KBM-7 (cell line): ENCODE data around the gene ZNF232.
"Not testable (repeated sequence)": the region's sequence is repeated elsewhere in the genome, so short reads cannot be mapped to it uniquely, and the experiment has no call there.

Experiments
- DNase-seq: peaks from one replicate; pipeline ENCODE4 v3.0.0-alpha.2; 2015
- in situ Hi-C: fragments of 300-500 bp; cut with MboI; formaldehyde crosslinking; loops from 2 replicates; pipeline ENCODE4 v1.14.3; 2020; ENCODE audit warnings: low sequenced_read_pairs, low pct_unique_long_range_greater_than_20kb, mixed read lengths

ZNF232 gene

DNA sequence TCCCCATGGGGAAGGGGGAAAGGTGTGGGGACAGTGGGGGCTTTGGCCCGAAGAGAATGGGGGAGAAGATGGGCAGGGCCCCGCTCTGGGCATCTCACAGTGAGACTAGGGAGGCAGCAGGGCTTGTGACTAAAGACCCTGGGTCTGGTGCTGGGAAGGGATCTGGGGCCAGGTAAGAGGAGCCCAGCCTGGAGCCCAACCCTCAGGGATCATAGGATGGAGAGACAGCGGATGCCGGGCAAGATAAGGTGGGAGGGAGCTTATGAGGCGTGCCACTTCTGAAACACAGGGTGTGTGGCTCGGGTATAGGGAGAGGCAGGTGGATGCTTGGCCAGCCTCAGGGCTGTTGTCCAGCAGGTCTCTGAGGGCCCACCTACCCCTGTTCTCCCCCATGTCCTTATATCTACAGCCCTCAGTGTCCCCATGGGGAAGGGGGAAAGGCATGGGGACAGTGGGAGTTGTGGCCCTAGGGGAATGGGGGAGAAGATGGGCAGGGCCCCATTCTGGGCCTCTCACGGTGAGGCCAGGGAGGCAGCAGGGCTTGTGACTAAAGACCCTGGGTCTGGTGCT is 19.6 kb upstream of the ZNF232 start:
- in situ Hi-C loops = no loop called here
- DNase-seq = no peak

DNA sequence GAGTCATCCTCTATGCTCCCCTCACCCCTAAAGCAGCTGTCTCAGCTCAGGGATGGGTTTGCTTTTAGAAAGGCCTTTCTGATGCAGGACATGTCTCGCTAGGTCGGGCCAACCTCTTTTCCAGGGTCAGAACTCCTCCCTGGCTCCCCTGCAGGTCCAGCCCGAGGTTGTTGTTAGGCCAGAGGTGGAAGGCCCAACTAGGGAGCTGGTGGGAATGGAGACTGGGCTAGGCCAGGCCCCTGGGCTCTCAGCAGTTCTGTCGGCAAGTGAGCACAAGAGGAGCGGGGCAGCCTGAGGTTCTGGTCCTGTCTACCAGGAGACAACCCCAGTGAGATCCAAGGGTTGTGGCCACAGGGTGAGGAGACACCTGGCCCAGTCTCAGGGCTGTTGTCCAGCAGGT is 19.0 kb upstream of the ZNF232 start:
- in situ Hi-C loops, DNase-seq: not testable (repeated sequence)

DNA sequence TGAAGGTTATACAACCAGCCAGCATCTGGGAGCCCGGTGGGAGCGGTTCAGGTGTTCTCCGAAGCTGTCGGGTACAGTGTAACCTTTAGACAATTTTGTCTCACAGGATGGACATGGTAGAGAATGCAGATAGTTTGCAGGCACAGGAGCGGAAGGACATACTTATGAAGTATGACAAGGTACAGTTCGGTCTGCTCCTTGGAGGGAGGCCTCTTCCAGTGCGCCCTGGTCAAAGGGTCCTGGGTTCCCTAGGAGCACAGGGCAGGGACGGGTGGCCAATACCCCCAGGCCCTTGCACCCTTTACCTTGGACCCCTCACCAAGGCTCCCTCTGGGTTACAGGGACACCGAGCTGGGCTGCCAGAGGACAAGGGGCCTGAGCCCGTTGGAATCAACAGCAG is 18.6 kb upstream of the ZNF232 start:
- in situ Hi-C loops = not testable (repeated sequence)

DNA sequence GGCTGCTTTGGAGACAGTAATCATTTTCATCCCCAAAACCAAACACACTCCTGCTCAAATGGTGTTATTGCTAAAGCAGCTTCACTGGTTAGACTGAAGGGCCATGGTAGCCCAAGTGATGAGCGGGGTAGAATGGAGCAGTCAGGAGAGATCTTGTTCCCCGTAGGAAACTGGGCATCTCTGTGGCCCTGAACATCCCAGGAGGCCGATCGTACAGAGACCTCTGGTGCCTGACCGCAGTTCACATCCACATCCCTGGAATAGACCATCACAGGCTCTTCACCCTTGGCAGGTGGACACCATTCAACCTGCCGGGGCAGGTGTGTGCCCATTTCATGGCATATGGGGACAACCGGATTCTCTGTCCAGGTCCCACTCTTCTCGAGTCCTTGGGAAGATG is 18.1 kb upstream of the ZNF232 start:
- in situ Hi-C loops, DNase-seq: not testable (repeated sequence)

More for the DNA sequence above, 18.6 kb upstream of the ZNF232 start:
- DNase-seq = not testable (repeated sequence)

DNA sequence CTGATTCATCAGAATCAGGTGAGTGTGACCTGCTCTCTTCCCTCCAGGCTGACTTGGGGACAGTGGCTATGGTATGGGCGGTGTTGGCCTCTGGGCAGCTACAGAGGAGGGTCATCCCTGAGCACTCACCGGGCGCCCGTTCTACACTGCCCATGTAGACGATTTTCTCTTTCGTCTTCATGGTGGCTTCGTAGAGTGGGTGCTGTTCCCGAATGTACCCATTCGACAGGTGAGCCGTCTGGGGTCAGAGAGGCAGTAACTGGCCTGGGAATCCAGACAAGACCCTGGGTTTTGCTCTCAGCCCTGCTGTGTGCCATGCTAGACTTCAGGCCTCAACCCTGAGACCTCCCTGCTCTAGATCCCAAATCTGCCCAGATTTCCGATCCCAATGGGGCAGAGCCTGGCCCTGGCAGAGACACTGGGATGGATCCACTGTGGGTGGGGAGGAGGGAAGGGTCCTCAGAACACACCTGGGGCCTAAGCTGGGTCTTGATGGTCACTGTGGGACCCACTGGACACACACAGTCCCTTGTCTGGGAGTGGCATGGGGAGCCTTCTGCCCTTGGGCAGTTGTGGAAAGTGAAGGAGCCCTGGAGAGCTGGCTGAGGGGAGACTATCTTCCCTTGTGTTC is 17.3 kb upstream of the ZNF232 start:
- no peak for DNase-seq
- in situ Hi-C loops = no loop called here

DNA sequence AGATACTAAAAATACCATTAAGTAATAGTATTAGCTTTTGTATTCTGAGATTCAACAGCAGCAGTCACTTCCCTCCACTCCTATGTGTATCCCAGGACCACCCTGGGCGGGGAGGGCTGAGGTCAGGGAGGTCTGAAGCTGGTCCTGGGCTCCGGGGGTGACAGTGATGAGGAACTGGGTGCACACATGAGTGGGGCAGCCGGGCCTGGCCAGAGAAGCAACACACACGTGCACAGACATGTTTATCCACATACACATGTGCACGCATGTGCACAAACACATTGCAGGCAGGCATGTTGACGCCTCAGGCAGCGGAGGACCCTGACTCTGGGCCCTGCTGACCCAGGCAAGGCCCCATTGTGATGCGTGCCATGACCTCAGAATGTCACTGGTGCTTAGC is 16.7 kb upstream of the ZNF232 start:
- DNase-seq, in situ Hi-C loops: not testable (repeated sequence)

DNA sequence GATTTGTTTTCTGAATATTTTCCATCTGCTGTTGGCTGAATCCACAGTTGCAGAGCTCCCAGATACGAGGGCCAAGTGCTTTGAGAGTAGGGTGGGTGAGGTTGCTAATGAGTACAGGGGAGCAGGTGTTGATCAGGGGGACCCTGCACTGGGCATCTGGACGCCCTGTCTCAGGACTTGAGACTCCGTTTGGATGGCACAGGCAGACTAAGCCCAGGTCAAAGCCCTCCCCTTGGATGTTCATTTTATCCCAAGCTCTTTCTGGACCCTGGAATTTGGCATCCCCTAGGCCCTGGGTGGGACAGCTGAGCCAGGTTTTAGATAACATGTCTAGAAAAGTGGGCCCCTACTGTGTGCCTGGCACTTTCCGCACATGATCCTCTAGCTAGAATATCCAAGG is 16.2 kb upstream of the ZNF232 start:
- in situ Hi-C loops = no loop called here
- DNase-seq = no peak

DNA sequence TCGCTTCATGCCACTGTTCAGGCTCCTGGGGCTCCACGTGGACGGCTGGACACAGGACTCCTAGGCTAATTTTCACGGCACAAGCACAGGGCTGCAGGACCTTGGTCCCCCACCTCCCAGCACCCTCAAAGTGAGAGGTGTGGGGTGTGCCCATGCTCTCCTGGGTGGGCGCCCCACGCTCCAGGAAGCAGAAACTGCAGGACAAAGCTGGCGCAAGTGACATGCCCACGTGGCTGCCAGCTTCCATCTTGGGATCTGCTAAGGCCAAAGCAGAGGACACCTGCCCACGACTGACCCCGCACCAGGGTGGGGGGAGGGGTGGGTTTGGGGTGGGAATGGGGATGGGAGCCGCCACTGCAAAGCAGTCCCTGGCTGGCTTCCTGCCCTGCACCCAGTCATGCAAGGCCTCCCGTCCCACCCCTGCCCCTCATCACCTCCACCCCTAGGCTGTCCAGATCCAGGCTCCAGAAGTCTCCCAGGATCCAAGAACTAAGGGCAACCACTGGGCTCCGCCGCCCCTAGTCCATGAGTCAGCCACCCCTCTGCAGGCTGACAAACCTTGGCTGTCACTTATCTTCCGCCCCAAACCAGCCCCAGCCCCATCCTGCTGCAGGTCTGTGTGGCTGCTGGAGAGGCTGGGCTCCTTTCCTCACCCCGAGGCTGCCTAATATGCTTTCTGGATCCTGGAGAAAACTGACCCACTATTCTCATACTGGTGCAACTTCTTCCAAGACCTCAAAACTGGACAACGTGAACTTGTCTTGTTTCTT is 15.2 kb upstream of the ZNF232 start:
- DNase-seq = no peak
- in situ Hi-C loops = no loop called here

DNA sequence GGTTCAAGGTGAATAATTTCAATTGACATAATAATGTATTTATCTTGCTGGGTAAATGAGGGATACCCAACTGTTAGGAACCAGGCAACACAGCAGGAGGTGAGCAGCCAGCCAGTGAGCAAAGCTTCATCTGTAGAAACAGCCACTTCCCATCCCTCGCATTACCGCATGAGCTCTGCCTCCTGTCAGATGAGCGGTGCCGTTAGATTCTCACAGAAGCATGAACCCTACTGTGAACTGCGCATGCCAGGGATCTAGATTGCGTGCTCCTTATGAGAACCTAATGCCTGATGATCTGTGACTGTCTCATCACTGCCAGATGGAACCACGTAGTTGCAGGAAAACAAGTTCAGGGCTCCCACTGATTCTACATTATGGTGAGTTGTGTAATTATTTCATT is 13.2 kb upstream of the ZNF232 start:
- in situ Hi-C loops, DNase-seq: not testable (repeated sequence)

DNA sequence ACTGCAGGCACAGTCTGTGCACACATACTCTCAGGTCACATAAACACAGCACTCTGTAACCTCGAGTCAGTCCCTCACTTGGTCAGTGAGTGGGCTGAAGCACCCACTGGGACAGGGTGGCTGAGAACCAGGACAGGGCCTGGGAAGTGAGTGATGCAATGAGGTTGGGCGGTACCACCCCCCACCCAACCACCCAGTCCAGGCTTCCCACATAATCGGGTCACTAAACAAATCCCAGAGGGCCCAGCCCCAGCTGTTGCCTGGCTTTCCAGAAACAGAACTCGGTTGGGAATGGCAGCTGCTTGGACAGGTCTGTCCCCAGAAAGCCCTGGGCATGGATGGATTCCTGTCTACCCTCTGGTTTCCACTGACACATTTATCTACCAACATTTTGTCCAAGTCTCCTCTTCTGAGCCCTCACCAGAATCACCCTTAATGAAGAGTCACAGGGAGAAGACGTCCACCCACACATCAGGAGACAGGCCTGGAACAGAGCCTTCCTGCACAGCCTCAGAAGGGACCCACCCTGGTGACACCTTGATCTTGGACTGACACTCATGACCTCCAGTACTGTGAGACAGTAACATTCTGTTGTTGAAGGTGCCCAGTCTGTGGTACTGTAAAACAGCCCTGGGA is 12.6 kb upstream of the ZNF232 start:
- in situ Hi-C loops, DNase-seq: not testable (repeated sequence)

DNA sequence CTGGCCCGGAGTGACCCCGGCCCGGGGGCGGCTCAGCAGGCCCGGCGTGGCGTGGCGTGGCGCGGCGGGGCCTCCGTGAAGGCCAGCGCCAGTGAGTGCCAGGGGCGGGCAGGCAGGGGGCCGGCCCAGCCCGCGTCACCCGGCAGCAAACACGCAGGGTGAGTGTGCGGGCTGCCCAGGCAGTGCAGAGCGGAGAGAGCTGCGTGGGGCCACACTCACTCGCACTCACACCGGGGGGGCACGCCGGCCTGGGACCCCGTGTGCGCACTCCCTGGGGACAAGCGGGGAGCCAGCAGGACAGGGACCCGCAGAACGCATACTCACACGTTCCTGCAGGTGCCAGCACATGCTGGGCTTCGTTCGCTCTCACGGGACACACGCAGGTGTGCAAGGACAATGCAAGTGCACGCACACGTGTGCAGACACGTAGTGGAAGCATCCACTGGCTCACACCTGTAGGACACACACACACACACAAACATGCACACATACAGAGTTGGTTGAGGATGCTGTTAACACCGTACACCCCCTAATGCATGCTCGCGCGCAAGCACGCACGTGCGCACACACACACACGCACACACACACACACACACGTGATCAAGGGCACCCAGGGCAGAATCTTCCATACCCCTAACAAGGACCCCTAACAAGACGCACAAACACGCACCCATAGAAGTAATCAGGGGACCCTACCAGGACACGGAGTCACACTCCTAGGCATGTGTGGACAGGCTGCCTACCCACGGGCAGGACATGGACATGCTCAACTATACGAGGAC is 11.9 kb upstream of the ZNF232 start:
- in situ Hi-C loops = no loop called here
- no peak for DNase-seq

DNA sequence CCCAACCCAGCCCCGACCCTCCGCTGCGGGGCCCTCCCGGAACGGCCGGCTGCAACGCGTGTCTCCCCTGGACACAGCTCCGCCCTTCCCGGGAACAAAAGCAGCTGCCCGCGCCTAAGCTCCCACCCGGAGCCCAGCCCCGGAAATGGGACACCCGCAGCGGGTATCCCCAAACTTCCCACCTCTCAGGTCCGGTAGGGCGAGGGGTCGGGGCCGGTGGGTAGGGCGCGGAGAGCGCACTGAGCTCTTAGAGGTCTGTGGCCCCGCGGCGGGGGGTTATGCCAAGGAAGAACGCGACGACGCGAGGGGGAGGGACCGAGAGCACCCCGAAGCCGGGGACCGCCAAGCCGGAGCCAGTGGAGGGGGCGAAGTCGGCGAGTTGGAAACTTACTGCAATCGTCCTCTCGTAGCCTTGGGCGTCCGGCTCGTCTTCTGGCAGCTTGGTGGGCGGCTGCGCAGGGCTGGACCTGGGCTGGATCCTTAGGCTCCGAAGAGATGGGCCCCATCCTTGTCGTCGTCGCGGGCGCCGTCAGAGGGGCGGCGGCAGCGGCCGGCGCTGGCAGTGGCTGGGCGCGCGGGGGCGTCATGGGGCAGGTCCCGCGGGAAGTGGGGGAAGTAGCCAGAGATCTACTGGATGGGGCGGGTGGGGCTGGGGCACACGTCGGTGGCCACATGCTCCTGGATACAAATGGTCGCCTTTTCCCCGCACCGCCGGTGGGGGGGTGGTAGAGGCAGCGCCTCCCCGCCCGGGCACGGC is 11.1 kb upstream of the ZNF232 start:
- in situ Hi-C loops = no loop called here
- no peak for DNase-seq

DNA sequence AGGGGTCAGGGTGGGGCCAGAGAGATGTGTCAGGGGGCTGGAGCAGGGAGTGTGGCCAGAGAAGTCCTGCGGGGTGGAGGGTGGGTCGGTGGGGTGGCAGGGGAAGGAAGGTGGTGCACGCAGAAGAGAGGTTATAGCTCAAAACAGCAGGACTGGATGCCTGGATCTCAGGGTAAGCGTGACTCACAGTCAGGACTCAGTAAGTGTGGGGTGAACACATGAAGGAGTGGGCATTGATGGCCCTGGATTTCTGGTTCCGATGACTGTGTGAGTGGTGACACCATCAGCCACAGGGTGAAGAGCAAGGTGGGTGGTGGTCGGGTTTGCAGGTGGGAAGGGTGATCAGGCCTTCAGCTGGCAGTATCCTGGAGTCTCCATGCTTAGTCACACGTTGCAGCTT is 10.4 kb upstream of the ZNF232 start:
- in situ Hi-C loops, DNase-seq: not testable (repeated sequence)

DNA sequence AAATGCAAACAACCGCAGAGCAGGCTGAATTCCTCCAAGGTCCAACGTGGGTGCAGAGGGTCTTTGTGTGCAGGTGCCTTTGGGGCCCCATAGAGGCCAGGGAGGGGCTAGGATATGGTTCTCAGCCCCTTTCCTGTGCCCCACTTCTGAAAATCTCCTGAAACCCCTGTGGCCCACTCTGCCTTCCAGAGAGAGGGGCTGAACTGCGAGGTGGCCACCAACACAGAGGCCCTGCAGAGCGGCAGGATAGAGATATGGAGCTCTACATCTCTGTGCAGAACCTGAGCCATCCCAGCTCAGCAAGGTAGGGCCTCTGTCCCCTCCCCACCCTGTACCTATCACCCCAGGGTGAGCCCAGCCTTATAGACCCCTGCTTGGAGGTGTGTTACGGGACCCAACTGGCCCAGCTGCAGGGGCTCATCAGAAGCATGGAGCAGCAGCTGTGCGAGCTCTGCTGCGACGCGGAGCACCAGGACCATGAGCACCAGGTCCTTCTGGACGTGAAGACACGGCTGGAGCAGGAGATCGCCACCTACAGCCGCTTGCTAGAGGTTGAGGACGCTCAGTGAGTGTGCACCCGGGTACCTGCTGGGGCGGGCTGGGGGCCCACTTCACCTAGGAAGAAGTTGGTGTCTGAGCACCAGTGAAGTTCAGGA is 9.6 kb upstream of the ZNF232 start:
- DNase-seq = no peak
- in situ Hi-C loops = no loop called here

DNA sequence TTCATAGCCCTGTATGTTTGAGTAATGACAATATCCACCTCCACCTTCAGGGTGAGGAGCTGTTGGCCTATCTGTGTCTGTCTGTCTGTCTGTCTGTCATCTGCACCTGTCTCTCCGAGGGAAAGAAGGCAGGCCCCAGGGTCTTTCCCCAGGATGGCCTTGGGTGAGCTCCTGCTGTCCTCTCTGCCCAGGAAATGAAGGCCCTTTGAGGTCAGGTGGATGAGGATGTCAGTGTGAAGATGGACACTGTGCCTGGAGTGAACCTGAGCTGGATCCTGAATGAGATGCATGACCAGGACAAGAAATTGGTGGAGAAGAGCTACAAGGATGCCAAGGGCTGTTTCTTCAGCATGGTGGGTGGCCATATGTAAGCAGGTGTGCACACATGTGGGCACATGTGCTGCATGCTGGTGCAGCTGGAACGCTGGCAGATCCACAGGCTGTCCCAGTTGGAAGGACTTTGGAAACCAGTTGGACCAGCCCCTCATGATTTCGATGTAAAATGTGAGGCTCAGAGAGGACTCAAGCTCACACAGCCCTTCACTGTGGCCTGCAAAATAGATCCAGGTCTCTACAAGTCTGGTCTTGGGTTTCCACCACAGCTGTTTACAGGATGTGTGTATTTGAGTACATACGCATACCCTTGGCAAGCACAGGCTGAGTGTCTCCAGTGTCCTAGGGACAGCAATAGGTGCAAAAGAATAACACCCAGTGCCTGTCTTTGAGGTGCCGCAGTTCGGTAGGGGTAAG is 8.9 kb upstream of the ZNF232 start:
- in situ Hi-C loops, DNase-seq: not testable (repeated sequence)

DNA sequence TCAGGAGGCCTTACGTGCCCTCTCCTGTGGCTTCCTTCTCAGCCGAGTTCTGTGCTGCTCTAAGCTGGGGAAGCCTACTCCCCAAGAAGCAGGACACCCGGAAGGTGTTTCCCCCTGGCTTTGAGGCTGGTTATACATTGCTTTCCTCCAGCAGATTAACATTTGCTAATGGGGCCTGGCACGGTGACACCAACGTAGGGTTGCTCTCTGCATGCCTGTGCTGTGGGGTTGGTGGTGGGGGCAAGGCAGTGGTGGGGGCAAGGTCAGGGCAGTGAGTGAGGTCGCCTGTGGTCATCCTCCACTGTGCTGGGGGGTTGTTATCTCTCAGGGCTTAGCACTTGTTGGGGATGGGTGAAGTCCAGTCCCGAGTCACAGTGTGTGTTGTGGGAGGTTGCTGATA is 8.4 kb upstream of the ZNF232 start:
- in situ Hi-C loops = no loop called here
- DNase-seq = no peak

DNA sequence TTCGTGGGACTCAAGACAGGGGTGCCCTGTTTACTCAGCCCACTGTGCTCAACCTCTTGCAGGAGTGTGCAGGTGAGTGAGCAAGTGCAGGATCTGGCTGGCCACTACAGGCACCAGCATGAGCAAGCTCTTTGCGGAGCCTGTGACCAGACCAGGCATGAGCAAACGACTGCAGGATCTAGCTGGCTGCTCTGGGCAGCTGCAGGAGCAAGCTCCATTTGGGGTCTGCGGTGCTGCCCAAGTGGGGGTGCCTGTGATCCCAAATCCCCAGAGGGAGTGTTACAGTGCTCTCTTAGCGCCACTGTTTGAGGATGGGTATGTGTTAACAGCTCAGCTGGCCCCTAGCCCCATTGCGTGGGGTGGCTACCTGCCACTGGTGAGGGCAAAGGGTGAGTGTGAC is 6.5 kb upstream of the ZNF232 start:
- in situ Hi-C loops = no loop called here

More for the DNA sequence above, 6.5 kb upstream of the ZNF232 start:
- DNase-seq = no peak
